ENCODE measurements around the gene ZNF275. TPM values are rescaled to one million over a fixed set of nuclear protein-coding genes. Genes with fewer than 3 reads are reported as not detected.
"Not testable (repeated sequence)": the region's sequence is repeated elsewhere in the genome, so short reads cannot be mapped to it uniquely, and the experiment has no call there.

The ZNF275 gene, protein sequence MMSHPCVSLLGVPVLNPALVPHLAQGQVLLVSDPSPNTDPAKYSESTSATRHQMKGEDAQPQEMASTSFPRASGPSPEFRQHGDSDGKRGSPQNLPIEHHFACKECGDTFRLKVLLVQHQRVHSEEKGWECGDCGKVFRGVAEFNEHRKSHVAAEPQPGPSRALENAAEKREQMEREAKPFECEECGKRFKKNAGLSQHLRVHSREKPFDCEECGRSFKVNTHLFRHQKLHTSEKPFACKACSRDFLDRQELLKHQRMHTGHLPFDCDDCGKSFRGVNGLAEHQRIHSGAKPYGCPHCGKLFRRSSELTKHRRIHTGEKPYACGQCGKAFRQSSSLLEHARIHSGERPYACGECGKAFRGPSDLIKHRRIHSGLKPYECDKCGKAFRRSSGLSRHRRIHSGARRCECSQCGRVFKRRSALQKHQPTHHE
- total RNA-seq (2014; rRNA removed; shearing (Covaris generic)): 1.8 and 2.1 TPM in 2 replicates

DNA sequence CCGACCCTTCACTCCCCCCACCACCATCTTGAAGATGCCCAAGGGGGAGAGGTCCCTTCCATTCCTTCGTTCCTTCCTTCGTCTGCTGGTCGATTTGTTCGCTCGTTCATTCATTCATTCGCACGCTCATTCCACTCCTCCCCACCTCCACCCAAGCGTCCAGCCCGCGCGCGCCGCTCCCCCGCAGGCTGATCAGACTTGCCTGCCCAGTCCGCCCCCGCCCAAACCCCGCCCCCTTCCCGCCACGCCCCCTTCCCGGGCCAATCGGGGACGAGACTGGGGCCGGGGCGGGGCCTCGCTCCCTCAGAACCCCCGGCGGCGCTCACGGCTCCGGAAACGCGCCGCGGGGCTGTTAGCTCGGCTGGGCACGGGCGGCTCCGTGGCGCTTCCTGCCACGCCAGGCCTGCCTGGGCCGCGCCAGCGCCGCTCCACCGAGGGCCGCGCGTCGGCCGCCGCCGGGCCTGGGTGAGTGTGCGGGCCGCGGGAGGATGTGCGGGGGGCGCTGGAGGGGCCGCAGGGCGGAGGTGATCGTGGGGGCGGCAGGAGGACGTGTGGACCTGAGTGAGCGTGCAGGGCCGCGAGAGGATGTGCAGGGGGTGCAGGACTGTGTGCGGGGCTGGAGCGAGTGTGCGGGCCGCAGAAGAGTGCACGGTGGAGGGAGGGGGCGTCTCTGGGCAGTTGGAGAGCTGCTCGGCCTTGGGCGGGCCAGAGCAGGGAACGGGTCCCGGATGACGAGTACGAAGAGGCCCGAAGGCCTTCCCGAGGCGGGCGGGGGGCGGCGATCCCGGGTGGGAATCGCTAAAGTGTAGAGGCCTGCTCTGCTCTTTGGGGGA is at the start of gene ZNF275:
TSS of gene ZNF275 (plus strand) at position 333 of the 833 bp plus-strand sequence. CDS start 2,527 bp downstream, outside the sequence.
- peak; percentile 66 for DNase-seq (ENCODE audit: low read depth)

DNA sequence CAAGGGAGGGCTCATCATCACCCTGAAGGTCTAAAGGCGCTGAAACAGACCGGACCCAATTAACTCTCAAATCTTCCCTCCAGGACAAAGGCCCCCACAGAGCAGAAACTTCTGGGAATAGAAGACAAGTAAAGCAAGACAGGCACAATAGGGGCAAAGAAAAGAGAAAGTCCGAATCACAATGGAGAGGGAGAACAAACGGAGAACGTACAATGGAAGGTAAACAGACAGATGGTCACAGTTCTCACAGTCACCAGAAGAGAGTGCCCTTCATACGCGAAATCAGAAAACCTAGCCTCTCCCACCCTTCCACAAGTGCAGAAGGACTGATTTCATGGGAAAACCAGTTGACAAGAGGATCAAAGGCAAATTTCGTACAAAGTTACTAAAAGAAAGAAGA is 48.3 kb upstream of the ZNF275 start:
- DNase-seq (ENCODE audit: low read depth): not testable (repeated sequence)

DNA sequence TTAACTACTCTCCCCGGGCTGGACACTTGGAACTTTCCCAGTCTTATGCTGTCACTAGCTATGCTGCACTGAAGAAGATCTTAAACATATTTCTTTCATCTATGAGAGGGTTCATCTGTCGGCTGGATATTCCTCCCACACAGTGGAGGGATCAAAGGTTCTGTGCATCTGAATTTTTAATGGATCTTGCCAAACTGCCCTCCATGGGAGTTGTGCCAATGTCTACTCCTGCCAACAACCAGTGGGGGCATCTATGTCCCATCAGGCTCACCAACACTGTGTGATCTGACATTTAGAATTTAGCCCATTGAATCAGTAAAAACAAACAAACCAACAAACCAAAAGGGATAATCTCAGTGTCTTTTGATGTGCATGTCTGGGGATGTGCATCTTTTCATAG is 45.1 kb upstream of the ZNF275 start:
- not testable (repeated sequence) for DNase-seq (ENCODE audit: low read depth)

DNA sequence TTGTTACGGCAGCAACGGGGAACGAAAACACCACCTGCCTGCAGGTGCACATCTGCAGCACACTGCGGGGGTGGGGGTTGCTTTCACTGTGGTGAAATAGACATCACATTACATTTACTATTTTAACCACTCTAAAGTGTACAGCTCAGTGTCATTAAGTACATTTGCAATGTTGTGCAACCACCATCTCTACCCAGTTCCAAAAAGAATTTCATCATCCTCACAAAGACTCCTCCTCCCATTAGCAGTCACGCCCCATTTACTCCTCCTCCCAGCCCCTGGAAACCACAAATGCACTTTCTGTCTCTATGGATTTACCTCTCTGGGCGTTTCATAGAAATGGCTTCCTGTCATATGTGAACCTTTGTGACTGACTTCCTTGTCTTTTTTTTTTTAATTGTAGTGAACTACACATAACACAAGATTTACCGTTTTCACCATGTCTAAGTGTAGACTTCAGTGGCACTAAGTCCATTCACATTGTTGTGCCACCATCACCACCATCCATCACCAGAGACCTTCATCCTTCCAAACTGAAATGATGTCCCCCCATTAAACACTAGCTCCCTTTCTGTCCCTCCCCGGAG is 40.4 kb upstream of the ZNF275 start:
- DNase-seq (ENCODE audit: low read depth): not testable (repeated sequence)

DNA sequence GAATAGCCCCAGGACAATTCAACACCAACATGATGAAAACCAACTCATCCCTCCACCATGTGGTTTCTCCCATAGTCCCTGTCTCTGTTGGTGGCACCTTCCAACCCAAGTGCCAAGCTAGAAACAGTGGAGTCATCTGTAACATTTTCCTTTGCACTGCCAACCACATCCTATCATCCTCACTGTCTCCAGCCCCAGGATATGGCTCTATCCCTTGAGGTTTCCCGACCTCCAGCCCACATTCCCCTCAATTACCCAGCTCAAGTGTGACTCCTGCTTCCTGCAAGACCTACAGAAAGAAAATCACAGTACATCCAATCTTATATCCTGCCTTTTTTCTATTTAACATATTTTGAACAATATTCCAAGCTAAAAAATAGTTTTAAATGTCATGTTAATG is 36.6 kb upstream of the ZNF275 start:
- no peak for DNase-seq (ENCODE audit: low read depth)

DNA sequence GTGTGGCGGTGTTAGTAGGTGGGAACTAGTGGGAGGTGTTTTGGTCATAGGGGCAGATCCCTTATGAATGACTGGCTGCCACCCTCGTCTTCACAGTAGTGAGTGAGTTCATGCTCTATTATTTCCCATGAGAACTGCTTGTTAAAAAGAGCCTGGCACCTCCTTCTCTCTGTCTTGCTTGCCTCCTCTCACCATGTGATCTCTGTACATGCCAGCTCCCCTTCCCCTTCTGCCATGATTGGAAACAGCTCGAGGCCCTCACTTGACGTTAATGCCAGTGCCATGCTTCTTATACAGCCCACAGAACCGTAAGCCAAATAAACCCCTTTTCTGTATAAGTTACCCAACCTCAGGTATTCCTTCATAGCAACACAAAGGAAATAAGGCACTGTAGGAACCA is 34.1 kb upstream of the ZNF275 start:
- DNase-seq (ENCODE audit: low read depth): no peak

DNA sequence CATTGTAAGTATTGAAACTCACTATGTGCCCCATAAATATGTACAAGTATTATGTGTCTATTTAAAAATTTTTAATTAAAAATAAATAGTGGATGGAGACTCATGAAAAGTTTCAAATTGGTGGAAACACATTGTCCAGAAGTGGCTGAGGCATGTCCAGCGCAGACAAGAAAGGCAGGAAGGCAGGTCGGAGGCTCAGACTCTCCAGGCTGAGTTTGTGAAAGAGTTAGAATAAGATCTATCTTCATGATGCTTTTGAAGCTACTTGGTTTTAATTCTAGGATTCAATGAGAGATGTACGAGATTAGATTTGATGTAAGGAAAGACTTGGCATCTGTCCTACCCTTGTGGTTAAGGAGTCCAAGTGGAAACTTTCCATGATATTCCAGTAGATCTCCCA is 32.2 kb upstream of the ZNF275 start:
- no peak for DNase-seq (ENCODE audit: low read depth)

DNA sequence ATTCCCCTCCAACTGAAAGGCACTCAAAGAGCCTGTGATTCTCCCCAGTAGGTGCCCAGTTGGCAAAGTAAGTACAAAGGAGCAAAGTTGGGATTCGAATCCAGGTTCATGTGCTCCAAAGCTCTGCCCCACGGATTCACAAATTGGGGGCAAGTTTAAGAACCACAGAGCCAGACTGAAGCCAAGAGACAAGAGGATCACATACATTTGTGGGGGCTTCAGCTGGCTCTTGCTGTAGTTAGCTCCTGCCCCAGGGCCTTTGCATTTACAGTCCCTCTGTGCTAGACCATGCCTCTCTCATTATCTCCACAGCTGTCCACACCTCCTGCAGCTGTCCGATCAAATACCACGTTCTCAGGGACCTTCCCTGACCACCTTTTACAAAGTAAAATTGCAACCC is 31.2 kb upstream of the ZNF275 start:
- no peak for DNase-seq (ENCODE audit: low read depth)

DNA sequence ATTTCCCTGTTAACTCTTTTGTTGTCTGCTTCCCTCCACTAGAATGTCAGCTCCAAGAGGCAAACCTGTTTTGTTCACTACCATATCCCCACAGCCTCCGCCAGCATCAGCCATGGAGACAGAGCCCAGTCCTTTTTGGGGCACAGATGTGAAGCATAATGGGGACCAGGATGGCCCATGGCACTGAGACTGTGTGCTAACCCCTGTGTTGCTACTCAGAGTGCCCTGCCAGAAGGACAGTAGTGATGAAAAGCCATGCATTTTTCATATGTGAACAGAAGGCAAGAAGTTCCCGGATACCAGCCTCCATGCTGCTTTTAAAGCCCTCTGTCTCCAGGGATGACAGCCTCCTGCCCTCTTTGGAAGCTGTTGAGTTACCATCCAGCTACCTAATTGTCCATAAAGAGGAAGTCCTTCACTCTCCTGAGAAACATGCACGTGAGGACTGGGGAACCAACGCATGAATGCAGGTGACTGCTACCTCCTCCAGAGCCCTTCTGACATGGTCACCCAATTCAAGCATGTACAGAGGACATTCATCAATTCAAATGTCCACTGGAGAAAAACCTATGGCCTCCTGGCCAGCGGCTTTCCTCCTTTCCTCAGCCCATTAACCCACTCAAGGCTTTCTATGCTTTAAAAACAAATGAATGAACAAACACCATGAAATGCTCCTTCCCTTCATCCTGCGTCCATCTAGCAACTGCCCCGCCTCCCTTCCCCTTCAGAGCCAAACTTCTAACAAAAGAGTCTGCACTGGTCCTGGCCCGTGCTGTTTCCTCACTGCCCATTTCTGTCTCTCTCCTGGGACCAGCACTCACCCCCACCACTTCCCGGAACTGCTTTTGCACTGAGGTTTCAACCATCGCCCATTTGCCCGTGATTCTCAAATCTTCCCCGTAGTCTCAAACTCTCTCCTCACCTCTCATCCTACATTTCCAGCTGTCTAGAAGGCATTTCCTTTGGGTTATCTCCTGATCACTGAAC is 30.4 kb upstream of the ZNF275 start:
- DNase-seq (ENCODE audit: low read depth): no peak

DNA sequence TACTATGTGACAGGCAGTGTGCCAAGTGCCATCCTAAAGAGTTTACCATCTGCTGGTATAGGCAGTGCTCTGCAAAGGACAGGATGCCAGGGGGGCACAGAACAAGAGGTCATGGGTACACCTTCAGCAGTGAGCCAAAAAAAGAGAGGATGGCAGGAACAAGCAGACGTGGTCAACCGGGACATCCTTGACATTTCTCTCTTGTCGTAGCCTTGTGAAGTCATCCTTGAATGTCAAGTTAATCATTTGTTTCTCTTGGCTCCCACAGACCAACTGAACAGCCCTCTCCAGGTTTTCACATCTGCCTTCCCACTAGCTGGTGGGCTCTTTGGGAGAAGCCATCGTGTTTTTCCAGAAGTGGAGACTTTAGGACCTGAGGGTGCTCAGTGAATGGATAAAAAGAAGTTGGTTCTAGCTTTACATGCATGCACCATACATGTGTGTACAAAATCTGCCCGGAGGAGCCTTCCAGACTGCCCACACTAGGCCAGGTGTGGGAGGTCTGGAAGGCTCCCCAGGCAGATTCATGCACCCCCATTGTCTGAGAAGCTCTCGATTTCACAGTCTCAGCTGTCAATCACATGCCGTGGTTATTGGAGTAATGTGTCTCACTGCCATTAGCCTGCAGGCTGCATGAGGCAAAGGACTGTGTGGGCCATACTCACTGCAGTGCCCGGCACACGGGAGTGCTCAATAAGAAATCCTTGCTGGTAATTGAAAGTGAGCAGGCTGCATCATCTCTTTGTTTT is 28.8 kb upstream of the ZNF275 start:
- no peak for DNase-seq (ENCODE audit: low read depth)

DNA sequence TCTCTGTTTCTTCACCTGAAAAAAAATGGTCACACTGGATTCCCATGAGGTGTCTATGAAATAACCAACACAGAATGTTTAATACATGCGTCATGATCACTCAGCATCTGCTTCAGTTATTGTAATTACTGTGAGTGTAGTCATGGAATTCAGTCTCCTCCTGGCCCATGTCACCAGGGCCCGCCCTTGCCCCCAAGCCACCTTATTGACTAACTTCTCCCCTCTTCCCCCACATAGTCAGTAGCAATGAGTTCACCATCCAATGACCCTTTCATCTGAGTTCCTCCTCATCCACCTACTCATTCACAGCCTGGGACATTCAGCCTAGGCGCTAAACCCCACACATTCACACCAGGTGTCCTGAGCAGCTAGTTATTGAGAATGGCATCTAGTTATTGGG is 28.0 kb upstream of the ZNF275 start:
- no peak for DNase-seq (ENCODE audit: low read depth)

DNA sequence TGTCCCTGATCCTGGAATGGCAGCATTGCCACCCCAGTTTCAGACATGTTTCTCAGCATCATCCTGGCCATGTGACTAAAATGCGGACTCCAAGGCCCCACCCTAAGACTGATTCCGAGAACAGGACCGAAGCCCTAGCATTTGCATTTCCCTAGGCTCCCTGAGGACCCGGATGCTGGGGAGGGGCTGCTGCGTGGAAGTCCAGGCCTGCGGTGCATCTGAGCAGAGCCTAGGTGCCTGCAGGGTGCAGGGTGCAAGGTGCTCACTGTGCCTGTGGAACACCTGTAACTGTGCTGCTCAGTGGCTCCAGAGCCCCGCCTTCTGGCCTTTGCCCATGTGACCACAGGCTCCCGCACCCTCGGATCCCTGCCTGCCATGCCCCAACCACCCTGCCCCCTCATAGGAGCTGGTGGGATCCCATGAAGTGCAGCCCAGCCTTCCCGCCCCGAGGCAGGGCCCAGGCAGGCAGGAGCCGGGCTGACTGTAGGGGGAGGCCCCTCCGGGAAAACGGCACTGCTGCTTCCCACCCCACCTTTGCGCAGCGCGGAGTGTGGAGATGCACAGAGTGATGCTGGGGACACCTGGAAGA is 27.3 kb upstream of the ZNF275 start:
- DNase-seq (ENCODE audit: low read depth): no peak

DNA sequence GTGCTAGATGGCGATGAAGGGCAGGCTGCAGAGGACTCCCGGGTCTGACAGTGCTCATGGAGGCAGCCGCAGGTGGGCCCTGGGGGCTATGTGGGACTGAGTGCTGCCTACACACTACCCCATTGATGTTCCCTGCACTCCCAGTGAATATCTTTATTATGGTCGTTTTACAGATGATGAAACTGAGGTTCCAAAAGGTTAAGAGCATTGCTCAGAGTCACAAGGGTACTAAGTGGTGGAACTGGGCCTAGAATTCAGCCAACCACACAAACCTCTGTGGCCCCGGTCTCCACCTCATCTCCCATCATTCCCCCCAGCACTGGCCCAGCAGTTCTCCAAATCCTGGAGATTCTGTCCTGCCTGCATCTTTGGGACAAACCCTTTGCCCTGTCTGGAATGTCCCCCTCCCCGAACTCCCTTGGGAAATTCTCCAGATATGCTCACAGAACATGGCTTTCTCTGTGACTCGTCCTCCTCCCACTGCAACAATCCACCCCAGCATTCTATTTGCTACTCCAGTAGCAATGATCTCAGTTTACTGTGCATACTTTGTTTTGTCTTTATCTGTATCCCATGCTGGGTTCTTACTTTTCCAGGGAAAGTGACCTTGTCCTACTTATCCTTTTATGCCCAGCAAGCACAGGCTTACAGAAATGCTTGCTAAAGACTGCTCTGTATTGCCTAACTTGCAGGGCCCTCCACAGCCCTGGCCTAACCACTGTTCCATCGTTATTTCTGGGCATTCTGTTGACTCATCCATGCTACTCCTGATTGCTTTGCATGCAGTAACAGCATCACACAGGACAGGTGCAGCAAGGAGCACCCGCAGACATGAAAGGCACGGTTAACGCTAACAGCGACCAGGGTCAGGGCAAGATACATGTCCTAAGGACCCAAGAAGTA is 26.4 kb upstream of the ZNF275 start:
- no peak for DNase-seq (ENCODE audit: low read depth)

DNA sequence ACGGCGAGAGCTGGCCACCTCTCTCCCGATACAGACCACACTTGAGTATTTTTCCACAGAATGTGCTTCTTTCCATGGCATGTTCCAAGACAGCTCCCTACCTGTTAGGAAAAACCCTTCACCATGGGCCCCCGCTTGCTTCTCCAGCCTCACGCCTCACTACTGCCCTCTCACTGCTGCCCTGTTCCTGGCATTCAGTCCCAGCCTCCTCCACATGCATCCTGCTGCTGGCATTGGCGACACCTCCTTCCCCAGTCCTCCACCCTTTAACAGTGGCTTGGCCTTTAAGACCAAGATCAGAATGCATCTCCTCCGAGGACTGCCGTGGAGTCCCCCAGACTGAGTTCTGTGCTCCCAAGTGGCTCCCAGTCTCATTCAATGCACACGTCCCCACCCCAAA is 23.1 kb upstream of the ZNF275 start:
- no peak for DNase-seq (ENCODE audit: low read depth)

DNA sequence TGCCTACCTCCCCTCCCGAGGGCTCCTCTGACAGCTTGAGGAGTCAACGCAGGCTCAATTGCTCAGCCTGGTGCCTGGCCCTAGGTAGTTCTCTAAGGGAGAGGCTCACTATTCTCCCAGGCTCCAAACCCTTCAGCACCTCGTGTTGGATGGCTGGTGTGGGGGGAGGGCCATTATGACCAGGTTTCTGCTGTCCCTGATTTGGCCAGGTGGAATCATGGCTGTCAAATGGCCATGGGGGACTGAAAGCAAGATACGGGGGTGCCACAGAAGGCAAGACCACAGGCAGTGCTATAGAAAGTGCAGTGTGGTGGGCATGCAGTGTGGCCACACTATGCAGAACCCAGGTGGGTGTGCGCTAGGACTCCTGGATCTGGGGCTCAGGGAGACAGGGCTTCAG is 21.9 kb upstream of the ZNF275 start:
- no peak for DNase-seq (ENCODE audit: low read depth)

DNA sequence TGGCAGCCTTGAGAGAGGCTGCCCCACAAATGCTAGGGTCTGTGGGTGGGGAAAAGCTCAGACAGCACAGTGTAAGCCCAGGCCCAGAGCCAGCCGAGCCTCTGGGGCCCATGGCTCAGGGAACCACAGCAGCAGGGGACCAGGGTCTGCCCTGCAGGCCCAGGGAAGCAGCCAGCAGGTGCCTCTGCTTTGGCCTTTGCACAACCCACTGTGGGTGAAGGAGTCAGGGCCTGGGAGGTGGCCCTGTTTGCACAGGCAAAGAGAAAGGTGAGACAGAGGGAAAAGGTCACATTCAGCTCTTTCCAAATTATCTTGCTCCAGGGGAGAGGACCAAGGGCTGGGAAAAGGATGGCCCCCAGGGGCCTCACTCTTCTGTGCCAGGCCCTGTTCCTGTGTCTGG is 21.1 kb upstream of the ZNF275 start:
- no peak for DNase-seq (ENCODE audit: low read depth)

DNA sequence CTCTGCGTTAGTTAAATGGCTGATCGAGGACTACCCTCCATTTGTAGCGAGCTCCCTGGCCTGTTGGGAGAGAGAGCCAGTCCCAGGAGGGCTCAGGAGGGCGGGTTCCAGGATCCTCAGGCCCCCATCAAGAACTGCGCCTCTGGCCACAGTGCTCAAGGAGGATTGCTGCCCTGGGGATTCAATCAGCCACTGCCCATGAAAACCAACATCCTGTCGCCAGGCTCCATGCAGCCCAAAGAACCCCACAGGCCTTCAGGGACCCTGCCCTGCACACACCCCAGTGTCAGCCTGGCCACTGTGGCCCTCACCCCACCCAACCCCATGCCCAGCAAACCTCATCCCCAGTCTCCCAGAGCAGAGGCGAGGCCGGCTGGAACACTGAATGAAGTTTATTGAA is 16.6 kb upstream of the ZNF275 start:
- no peak for DNase-seq (ENCODE audit: low read depth)

DNA sequence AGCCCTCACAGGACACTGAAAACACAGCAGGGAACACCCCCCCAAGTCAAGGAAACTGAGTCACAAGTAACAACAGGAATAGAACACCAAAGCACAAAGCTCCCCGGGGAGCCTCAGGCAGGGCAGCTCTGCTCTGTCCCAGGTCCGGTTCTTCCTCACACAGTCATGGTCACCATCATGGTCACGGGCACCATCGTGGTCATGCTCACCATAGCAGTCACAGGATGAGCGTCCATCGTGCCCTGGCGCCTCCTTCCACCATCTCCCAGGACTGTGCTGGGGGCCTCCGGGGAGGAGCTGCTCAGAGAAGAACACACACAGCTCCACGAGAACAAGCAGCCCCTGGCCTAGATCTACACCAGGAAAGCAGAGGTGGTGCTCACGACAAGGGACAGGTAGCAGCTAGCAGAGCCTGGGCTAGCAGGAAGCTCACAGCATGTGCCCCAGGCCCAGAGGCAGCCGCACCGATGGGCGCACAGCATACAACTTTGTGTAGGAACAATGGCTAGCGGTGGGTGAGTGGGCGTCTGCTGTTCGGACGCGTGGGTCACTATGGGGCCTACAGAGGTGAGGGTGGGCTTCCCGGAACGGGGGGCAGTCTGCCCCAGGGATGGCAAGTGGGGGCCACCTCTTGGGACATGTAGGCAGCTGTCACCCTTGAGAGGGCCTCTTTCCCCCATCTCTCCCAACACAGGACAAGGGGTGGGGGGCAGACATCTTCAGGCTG is 15.8 kb upstream of the ZNF275 start:
- no peak for DNase-seq (ENCODE audit: low read depth)

All from RPMI7951 (cell line).